GM12875 (cell line): ENCODE data around the gene NLK.

Source experiments
- H3K4me3 ChIP-seq: one replicate; pipeline ENCODE4 v1.5.1; 2011; ENCODE audit warnings: low read depth, low read length, control low read depth
- TF ChIP-seq, protein P1 (sequence below): IDR thresholded peaks from 2 replicates; pipeline ENCODE4 v1.5.1; 2011; ENCODE audit warnings: low read depth, mild to moderate bottlenecking, control low read depth, inconsistent platforms, low read length, moderate library complexity, borderline replicate concordance; ENCODE audit not compliant: insufficient read depth

NLK gene

GRCh38 chr17:28160610-28161009 lies 118.1 kb downstream of the NLK start:
- no peak overlapping the region for H3K4me3 ChIP-seq
- TF ChIP-seq, protein P1, sequence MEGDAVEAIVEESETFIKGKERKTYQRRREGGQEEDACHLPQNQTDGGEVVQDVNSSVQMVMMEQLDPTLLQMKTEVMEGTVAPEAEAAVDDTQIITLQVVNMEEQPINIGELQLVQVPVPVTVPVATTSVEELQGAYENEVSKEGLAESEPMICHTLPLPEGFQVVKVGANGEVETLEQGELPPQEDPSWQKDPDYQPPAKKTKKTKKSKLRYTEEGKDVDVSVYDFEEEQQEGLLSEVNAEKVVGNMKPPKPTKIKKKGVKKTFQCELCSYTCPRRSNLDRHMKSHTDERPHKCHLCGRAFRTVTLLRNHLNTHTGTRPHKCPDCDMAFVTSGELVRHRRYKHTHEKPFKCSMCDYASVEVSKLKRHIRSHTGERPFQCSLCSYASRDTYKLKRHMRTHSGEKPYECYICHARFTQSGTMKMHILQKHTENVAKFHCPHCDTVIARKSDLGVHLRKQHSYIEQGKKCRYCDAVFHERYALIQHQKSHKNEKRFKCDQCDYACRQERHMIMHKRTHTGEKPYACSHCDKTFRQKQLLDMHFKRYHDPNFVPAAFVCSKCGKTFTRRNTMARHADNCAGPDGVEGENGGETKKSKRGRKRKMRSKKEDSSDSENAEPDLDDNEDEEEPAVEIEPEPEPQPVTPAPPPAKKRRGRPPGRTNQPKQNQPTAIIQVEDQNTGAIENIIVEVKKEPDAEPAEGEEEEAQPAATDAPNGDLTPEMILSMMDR: no peak

GRCh38 chr17:28161311-28161710 lies 118.8 kb downstream of the NLK start:
- TF ChIP-seq, protein P1: no peak
- H3K4me3 ChIP-seq: no peak overlapping the region

DNA sequence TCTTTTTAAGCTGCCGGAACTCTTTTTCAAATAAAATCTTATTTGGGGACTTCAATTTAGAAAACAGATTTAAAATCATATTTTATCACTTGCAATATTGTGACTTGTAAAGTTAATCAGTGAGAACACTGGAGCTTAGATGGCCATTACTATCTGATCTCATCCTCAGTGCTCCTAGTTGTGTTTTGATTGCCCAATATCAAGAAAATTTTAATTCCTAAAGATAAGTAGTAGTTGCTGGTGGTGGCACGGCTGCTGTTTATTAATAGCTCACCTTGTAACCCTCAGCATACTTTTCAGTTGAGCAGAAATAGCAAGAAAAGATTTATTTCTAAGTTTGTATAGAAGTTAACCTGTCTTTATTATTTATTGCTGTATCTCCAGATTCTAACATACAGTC lies 124.0 kb downstream of the NLK start:
- TF ChIP-seq, protein P1: no peak
- H3K4me3 ChIP-seq: no peak overlapping the region

DNA sequence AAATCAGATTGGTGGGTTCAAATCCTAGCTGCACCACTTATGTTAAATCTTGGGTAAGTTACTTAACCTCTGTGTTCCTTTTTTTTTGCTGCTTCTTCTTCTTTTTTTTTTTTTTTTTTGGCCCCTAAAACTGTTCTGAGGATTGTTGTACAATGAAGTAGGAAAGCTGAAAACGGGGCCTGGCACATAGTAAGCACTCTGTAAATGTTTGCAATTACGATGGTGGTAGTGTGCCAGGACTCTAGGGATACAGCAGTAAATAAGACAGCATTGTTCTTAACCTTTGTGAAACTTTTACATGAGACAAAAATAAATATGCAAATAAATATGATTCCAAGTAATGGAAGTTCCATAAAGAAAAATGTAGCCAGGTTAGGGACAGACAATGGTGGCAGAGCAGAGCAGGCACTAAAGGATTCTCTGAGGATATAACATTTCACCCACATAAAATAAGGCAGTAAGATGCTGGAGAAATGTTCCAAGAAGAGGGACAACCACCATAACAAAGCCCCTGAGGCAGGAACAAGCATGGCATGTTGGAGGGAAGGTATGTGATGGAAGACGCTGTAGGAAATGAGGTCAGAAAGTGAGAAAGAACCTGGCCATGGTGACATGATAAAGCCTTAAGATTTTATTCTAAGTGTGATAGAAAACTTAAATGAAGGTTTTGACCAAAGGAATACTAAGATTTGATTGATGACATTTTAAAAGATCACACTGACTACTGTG lies 127.3 kb downstream of the NLK start:
- TF ChIP-seq, protein P1: no peak
- H3K4me3 ChIP-seq: no peak overlapping the region

- no peak overlapping the region for H3K4me3 ChIP-seq
- TF ChIP-seq, protein P1: no peak
Observed at GRCh38 chr17:28170771-28171170, 128.3 kb downstream of the NLK start.

- H3K4me3 ChIP-seq: no peak overlapping the region
- TF ChIP-seq, protein P1: no peak
Observed at GRCh38 chr17:28173031-28173561, 130.6 kb downstream of the NLK start.

DNA sequence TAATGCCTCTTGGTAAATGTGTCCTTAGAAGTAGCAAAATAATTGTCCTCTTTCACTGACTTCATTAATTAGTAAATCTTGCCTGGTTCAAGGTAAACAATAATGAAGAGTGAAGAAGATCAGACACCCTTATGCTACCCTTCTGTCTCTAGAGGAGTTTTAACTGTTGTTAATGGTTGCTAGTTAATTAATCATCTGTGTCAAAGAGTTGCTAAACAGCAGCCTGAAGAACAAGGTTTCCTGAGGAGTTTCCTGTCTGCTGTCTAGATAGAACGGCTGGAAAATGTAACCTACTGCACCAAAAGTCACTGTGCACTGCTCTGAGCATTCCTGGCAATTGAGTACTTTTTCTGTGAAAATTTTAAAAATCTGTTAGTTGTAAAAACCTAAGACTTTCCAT lies 131.3 kb downstream of the NLK start:
- no peak overlapping the region for H3K4me3 ChIP-seq
- TF ChIP-seq, protein P1: no peak
